T-helper 2 cell (primary cell): ENCODE results near the gene CEP57.
A peak's percentile ranks its signal among the peaks of the same experiment; 100 is the strongest.
"Not testable (repeated sequence)": the region's sequence is repeated elsewhere in the genome, so short reads cannot be mapped to it uniquely, and the experiment has no call there.

Experiments used
- DNase-seq, 5 experiments: peaks; one replicate each; pipeline versions ENCODE4 v3.0.0 to v3.0.0-alpha.2; 2012 to 2022

The CEP57 gene

GRCh38 chr11:95799546-95799945 lies 9.2 kb downstream of the CEP57 start:
- DNase-seq = no peak

GRCh38 chr11:95800438-95800837 lies 10.1 kb downstream of the CEP57 start:
- no peak for DNase-seq

- DNase-seq = no peak
Observed at GRCh38 chr11:95802806-95803205, 12.5 kb downstream of the CEP57 start.

GRCh38 chr11:95803973-95804372 lies 13.7 kb downstream of the CEP57 start:
- no peak for DNase-seq

DNA sequence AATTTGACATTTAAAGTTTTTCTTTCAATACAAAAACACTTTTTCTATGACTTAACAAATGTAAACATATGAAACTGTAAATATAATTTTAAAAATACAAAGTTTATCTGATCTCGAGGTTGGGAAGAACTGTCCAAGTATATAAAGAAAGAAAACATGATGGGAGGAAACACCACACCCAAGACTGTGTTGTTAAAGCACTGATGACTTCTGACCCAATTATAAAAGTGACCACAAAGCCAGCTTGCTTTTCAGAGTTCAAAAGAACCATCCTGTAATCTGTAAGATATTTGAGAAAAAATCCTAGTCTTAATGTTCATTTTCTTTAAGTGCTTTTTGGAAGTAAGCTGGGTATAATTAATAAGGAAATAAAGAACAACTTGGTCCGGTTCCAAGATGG lies 15.6 kb downstream of the CEP57 start:
- no peak for DNase-seq

DNA sequence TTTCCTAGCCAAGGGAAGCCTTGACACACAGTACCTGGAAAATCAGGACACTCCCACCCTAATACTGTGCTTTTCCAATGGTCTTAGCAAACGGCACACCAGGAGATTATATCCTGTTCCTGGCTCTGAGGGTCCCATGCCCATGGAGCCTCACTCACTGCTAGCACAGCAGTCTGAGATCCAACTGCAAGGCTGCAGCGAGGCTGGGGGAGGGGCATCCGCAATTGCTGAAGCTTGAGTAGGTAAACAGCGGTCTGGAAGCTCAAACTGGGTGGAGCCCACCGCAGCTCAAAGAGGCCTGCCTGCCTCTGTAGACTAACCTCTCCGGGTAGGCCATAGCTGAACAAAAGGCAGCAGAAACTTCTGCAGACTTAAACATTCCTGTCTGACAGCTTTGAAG lies 16.2 kb downstream of the CEP57 start:
- DNase-seq = not testable (repeated sequence)

DNA sequence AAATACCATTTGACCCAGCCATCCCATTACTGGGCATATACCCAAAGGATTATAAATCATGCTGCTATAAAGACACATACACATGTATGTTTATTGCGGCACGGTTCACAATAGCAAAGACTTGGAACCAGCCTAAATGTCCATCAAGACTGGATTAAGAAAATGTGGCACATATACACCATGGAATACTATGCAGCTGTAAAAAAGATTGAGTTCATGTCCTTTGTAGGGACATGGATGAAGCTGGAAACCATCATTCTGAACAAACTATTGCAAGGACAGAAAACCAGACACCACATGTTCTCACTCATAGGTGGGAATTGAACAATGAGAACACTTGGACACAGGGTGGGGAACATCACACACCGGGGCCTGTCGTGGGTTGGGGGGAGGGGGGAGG lies 20.8 kb downstream of the CEP57 start:
- DNase-seq = not testable (repeated sequence)

GRCh38 chr11:95816037-95816436 lies 25.7 kb downstream of the CEP57 start:
- no peak for DNase-seq

GRCh38 chr11:95821640-95822039 lies 31.3 kb downstream of the CEP57 start:
- DNase-seq = no peak

GRCh38 chr11:95827696-95828095 lies 37.4 kb downstream of the CEP57 start:
- no peak for DNase-seq

- DNase-seq = no peak
Observed at GRCh38 chr11:95829580-95830259, 39.4 kb downstream of the CEP57 start.

DNA sequence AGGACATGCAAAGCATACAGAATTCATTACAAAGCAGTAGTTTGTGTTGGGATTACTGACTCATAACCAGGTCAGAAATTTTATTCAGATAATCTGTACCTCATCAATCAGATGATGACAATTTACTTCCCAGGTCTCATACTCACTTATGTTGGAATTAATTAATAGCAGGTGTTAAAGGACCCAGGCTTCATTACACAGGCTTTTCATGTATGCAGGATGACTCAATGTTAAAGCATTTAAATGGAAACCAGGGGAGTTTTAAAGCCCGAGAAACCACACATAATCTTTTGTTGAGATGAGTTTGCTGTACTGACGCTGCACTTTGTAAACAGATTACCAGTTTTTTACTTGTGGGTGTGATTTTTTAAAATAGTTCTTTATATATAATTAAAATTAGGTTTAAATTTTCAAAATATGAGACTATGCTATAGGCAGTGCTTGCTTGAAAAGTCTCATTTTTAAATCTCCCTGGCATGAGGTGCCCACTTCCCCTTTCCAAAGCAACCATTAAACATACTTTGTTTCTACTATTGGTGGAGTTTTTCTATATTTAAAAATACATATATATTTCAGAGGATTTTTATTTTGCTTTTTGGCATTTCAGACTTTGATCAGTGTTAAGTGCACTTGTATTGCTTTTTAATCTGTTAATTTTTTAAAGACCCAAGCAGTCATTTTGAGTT lies 41.0 kb downstream of the CEP57 start:
- peak in 1 of 5 experiments; percentile 39 for DNase-seq

DNA sequence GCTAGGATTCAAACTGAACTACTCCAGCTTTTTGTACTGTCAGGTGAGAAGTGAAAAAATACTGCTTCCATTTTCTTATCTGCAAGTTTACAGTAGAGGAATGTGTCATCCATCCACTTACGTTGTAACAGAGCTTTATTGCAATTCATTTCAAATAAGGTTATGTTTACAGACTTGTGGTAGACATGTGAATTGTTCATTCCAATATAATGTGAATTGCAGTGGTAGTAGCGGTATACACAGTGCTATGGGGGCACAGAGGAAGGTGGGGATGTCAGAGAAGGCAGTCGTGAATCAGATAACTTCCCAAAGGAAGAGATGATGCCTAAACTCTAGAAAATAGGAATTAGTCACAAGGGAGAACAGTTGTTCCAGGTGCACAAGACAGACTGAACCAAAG lies 42.5 kb downstream of the CEP57 start:
- peak in 1 of 5 experiments; percentile 4 for DNase-seq

GRCh38 chr11:95833378-95833777 lies 43.1 kb downstream of the CEP57 start:
- DNase-seq = no peak

GRCh38 chr11:95835351-95835750 lies 45.1 kb downstream of the CEP57 start:
- DNase-seq = no peak

DNA sequence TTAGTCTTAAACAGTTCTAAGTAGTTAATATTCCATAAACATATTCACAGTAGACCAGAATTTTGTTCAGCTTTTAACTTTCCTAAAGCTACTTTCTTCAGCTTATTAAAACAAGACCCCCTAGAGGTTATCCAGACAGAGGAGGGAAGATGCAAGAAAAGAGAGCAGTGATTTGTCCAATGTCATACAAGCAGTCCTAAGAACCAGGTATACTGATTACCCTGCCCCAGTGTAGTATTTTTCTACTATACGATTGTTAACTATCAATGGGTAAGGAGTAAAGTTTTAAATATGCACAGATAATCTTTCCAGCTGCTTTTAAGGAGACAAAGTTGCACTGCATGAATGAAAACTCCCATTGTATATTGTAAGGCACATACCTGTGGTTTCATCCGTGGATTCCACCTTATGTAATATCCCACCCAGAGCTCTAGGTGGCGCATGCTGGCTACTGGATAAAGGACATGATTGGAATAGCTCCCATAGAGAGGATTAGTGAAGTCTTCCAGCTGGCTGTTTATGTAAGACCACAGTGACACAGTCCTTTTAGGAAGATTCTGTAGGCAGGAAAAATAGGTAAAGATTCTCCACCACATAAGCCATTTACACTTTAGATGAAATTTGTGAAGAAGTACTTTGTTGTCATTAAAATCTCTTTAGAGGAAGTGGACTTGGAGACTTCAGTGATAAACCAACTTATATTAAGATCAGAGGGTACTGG lies 45.6 kb downstream of the CEP57 start:
- DNase-seq = peak in 4 of 5 experiments; percentile 24 to 46 (median 29)

DNA sequence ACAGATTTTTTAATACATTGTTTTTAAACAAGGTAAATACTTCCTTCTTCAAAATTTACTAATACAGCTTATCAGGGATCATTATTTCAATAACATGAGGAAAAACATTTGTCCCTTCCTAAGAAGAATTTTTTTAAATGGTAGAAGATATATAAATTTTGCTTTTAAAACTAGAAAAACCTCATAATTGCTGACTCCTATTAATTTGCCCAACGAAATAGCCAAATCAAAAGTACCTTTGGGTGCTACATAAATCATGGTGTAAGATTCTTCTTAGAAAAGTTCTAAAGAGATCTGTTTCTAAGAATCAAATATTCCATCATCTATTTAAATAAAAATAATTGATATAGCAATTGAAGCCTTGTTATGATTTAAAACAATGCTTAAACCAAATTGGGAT lies 54.9 kb downstream of the CEP57 start:
- no peak for DNase-seq

GRCh38 chr11:95849087-95849825 lies 59.0 kb downstream of the CEP57 start:
- DNase-seq = peak in 1 of 5 experiments; percentile 25

GRCh38 chr11:95850137-95850536 lies 59.8 kb downstream of the CEP57 start:
- DNase-seq = no peak

- DNase-seq = no peak
Observed at GRCh38 chr11:95853138-95853537, 62.8 kb downstream of the CEP57 start.

- no peak for DNase-seq
Observed at GRCh38 chr11:95853862-95854261, 63.6 kb downstream of the CEP57 start.

- not testable (repeated sequence) for DNase-seq
Observed at GRCh38 chr11:95854362-95854761, 64.1 kb downstream of the CEP57 start.

GRCh38 chr11:95860024-95860423 lies 69.7 kb downstream of the CEP57 start:
- DNase-seq = peak in 1 of 5 experiments; percentile 55
